PC-9 (cell line): ENCODE measurements around the gene KRTAP10-3. TPM values are rescaled to one million over a fixed set of nuclear protein-coding genes. Genes with fewer than 3 reads are reported as not detected.

ENCODE experiments used
- BruUV-seq: library from RNA; stranded (reverse); fragments of 400-500 nt; replicated peaks from 2 replicates; lab custom pipeline; 2021; lab: Mats Ljungman, UMichigan
- CTCF ChIA-PET: fragments of 300-600 bp; sonication (Branson Sonifier 250); formaldehyde crosslinking; loops from one replicate; lab custom pipeline; 2022; ENCODE audit warnings: antibody characterized with exemption; lab: Charles Lee
- POLR2A ChIA-PET: fragments of 300-600 bp; sonication (Branson Sonifier 250); formaldehyde crosslinking; loops from one replicate; lab custom pipeline; 2022; ENCODE audit warnings: antibody characterized with exemption; ENCODE audit not compliant: unreplicated experiment; lab: Charles Lee
- DNase-seq, 2 experiments: peaks; one replicate each; pipeline versions ENCODE4 v3.0.0 to v3.0.0-alpha.2; 2015 to 2022; ENCODE audit warnings: mixed read lengths in 1 of 2
- H2AFZ ChIP-seq: fragments of 200-600 bp; sonication (generic); 2 replicates; pipeline ENCODE4 v1.8.1; 2017; ENCODE audit warnings: antibody characterized with exemption
- H3F3A ChIP-seq: fragments of 200-600 bp; sonication (generic); 2 replicates; pipeline ENCODE4 v1.8.1; 2017; ENCODE audit warnings: antibody characterized with exemption, mild to moderate bottlenecking, low read depth; ENCODE audit not compliant: insufficient read depth
- H3K27ac ChIP-seq: fragments of 200-600 bp; sonication (generic); 2 replicates; pipeline ENCODE4 v1.6.1; 2016; ENCODE audit warnings: mixed run types
- H3K27me3 ChIP-seq: fragments of 200-600 bp; sonication (generic); 2 replicates; pipeline ENCODE4 v1.6.1; 2016; ENCODE audit warnings: low read depth, mixed run types; ENCODE audit not compliant: insufficient read depth
- H3K36me3 ChIP-seq: fragments of 200-600 bp; sonication (generic); 2 replicates; pipeline ENCODE4 v1.6.1; 2016; ENCODE audit warnings: low read depth, mixed run types
- H3K4me1 ChIP-seq: fragments of 200-600 bp; sonication (generic); replicated peaks from 2 replicates; pipeline ENCODE4 v1.6.1; 2016; ENCODE audit warnings: mixed run types; ENCODE audit not compliant: insufficient read depth
- H3K4me2 ChIP-seq: fragments of 200-600 bp; sonication (generic); 2 replicates; pipeline ENCODE4 v1.6.1; 2017; ENCODE audit warnings: mixed run types
- H3K4me3 ChIP-seq: fragments of 200-600 bp; sonication (generic); 2 replicates; pipeline ENCODE4 v1.6.1; 2016; ENCODE audit warnings: mixed run types
- H3K79me2 ChIP-seq: fragments of 200-600 bp; sonication (generic); 2 replicates; pipeline ENCODE4 v1.6.1; 2017; ENCODE audit warnings: low read depth, mixed run types
- H3K9me2 ChIP-seq: fragments of 200-600 bp; sonication (generic); 2 replicates; pipeline ENCODE4 v1.8.1; 2017; ENCODE audit warnings: mild to moderate bottlenecking; ENCODE audit not compliant: insufficient read depth
- H3K9me3 ChIP-seq: fragments of 200-600 bp; sonication (generic); 2 replicates; pipeline ENCODE4 v1.8.1; 2016; ENCODE audit warnings: low read depth; ENCODE audit not compliant: insufficient read depth
- H4K20me1 ChIP-seq: fragments of 200-600 bp; sonication (generic); 2 replicates; pipeline ENCODE4 v1.8.1; 2017; ENCODE audit not compliant: insufficient read depth
- EZH2 ChIP-seq: fragments of 200-600 bp; sonication (generic); IDR thresholded peaks from 2 replicates; pipeline ENCODE4 v1.8.0; 2017; ENCODE audit warnings: antibody characterized with exemption, low read depth
- intact Hi-C: fragments of 100-400 bp; cut with micrococcal nuclease; formaldehyde crosslinking; loops from one replicate; pipeline ENCODE4 v1.10.0; 2022; ENCODE audit not compliant: unreplicated experiment
- total RNA-seq: library from RNA; stranded (reverse); gene quantifications from 2 replicates; pipeline ENCODE4 v1.2.3, GENCODE V29; 2021
- TF ChIP-seq, protein P1 (sequence below): fragments of 200-600 bp; sonication (generic); conservative IDR thresholded peaks from 2 replicates; pipeline ENCODE4 v1.6.1; 2017; ENCODE audit warnings: mixed run types, antibody characterized with exemption, mild to moderate bottlenecking, moderate library complexity

The KRTAP10-3 gene
- total RNA-seq, 1 experiment from 2014 or later = not detected

DNA sequence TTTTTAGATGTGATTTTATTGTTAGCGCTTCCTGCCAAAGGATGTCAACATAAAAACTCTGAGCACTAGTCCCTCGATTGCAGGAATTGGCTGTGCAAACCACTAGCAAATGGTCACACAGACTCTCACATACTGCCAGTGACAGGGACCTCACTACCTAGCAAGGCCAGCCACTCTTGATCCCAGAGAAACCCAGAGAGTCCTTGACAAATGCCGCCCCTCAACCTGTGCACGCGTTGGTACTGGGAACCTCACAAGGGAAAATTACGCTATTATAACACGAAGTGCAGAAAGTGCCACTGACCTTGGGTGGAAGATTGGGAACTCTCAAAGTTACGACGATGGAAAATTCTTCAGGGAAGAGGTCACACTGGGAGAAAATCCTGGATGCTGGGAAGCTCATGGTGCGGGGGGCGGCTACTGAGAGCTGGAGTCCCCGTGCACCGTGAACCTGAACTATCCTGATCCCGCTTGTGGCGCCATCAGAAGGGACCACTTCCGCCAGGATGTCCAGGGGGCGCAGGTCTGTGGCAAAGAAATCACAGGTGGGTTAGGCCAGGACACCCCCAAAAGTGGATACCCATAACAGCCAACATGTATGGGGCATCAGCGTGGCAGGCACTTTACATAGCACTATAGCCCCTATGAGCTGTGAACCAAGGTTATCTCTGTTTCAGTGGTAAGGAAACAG lies 9.0 kb upstream of the KRTAP10-3 start:
- no peak overlapping the region for H3K4me2 ChIP-seq
- POLR2A ChIA-PET = no interaction called here
- H3K27ac ChIP-seq = no peak overlapping the region
- peaks cover 62% of the 10 kb centered on the region for H3K27me3 ChIP-seq
- CTCF ChIA-PET = no interaction called here
- H3K79me2 ChIP-seq = no peaks in the 10 kb centered on the region
- no peaks in the 10 kb centered on the region for H3K9me3 ChIP-seq
- H3K4me1 ChIP-seq = no peaks in the 10 kb centered on the region
- no peak overlapping the region for H3K4me3 ChIP-seq
- no peak overlapping the region for H2AFZ ChIP-seq
- DNase-seq = no peak
- no peaks in the 10 kb centered on the region for H4K20me1 ChIP-seq
- TF ChIP-seq EZH2 = no peak
- TF ChIP-seq, protein P1, sequence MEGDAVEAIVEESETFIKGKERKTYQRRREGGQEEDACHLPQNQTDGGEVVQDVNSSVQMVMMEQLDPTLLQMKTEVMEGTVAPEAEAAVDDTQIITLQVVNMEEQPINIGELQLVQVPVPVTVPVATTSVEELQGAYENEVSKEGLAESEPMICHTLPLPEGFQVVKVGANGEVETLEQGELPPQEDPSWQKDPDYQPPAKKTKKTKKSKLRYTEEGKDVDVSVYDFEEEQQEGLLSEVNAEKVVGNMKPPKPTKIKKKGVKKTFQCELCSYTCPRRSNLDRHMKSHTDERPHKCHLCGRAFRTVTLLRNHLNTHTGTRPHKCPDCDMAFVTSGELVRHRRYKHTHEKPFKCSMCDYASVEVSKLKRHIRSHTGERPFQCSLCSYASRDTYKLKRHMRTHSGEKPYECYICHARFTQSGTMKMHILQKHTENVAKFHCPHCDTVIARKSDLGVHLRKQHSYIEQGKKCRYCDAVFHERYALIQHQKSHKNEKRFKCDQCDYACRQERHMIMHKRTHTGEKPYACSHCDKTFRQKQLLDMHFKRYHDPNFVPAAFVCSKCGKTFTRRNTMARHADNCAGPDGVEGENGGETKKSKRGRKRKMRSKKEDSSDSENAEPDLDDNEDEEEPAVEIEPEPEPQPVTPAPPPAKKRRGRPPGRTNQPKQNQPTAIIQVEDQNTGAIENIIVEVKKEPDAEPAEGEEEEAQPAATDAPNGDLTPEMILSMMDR = no peak
- intact Hi-C loops = no loop called here
- H3K9me2 ChIP-seq = no peaks in the 10 kb centered on the region
- BruUV-seq = no TSS peak
- no peaks in the 10 kb centered on the region for H3K36me3 ChIP-seq
- no peaks in the 10 kb centered on the region for H3F3A ChIP-seq

DNA sequence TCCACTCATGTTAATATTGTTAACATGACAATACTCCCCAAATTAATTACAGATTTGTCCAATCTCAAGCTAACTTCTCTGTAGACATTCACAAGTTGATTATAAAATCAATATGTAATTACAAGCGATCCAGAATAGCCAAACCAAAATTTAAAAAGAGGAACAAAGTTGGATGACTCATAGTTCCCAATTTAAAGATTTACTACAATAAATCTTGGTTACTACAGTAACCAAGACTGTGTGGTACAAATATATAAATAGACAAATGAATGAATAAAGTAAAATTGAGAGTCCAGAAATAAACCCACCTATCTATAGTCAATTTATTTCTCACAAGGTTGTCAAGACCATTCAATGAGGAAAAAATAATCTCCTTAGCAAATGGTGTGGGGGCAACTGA lies 7.8 kb upstream of the KRTAP10-3 start:
- DNase-seq = no peak
- Histone ChIP-seq H3K9me2 (no peaks in the 10 kb centered on the region), H3K4me2 (no peak overlapping the region), H3K79me2 (no peaks in the 10 kb centered on the region), H2AFZ (no peak overlapping the region), H3K36me3 (no peaks in the 10 kb centered on the region), H4K20me1 (no peaks in the 10 kb centered on the region), H3K27me3 (peaks cover 56% of the 10 kb centered on the region), H3K9me3 (no peaks in the 10 kb centered on the region), H3K4me3 (no peak overlapping the region), H3K4me1 (no peaks in the 10 kb centered on the region), H3F3A (no peaks in the 10 kb centered on the region), H3K27ac (no peak overlapping the region)
- CTCF ChIA-PET = no interaction called here
- TF ChIP-seq, protein P1 = no peak
- TF ChIP-seq EZH2 = no peak
- POLR2A ChIA-PET = no interaction called here
- intact Hi-C loops = no loop called here
- no TSS peak for BruUV-seq

DNA sequence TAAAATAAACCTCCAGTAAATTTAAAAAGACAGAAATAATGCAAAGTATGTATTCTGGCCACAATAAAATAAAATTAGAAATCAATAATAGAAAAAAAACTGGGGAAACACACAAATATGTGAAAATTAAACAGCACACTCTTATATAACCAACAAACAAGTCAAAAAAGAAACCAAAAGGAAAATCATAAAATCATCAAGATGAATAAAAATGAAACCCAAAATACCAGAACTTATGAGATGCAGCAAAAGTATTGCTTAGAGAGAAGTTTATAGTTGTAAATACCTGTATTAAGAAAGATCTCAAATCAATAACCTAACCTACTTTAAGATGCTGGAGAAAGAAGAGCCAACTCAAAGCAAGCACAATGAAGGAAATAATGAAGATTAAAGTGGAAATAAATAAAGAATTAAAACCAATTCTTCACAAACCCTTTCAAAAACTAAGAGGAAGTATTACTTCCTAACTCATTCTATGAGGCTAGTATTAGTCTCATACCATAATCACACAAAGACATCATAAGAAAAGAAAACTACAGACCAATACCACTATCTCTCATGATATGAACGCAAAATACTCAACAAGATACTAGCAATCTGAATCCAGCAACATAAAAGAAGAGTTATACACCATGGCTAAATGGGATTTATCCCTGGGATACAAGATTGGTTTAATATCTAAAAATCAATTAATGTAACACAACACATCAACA lies 6.4 kb upstream of the KRTAP10-3 start:
- Histone ChIP-seq H2AFZ (no peak overlapping the region), H3K4me2 (no peak overlapping the region), H3K9me2 (no peaks in the 10 kb centered on the region), H3K27ac (no peak overlapping the region), H3K27me3 (peaks cover 43% of the 10 kb centered on the region; the same call in 1 of the 2 replicates), H4K20me1 (no peaks in the 10 kb centered on the region), H3F3A (no peaks in the 10 kb centered on the region), H3K4me1 (no peaks in the 10 kb centered on the region), H3K4me3 (no peak overlapping the region), H3K36me3 (no peaks in the 10 kb centered on the region), H3K9me3 (no peaks in the 10 kb centered on the region), H3K79me2 (no peaks in the 10 kb centered on the region)
- DNase-seq = no peak
- intact Hi-C loops = no loop called here
- no peak for TF ChIP-seq EZH2
- BruUV-seq = no TSS peak
- POLR2A ChIA-PET = no interaction called here
- CTCF ChIA-PET = no interaction called here
